Activated CD8-positive, alpha-beta memory T cell treated with anti-CD3 and anti-CD28 coated beads for 1 hour (primary cell): ENCODE results near the gene GPN1.
"Not testable (repeated sequence)": the region's sequence is repeated elsewhere in the genome, so short reads cannot be mapped to it uniquely, and the experiment has no call there.

Source experiments
- DNase-seq, 2 donors: peaks; one replicate each; pipeline ENCODE4 v3.0.0-alpha.2; 2020; ENCODE audit warnings: low read depth in 1 of 2; ENCODE audit errors: extremely low read depth in 1 of 2

The GPN1 gene

GRCh38 chr2:27626921-27627320 lies 1.9 kb upstream of the GPN1 start:
- DNase-seq: not testable (repeated sequence)

- no peak for DNase-seq
Observed at GRCh38 chr2:27627963-27628766, 685 bp upstream of the GPN1 start.

DNA sequence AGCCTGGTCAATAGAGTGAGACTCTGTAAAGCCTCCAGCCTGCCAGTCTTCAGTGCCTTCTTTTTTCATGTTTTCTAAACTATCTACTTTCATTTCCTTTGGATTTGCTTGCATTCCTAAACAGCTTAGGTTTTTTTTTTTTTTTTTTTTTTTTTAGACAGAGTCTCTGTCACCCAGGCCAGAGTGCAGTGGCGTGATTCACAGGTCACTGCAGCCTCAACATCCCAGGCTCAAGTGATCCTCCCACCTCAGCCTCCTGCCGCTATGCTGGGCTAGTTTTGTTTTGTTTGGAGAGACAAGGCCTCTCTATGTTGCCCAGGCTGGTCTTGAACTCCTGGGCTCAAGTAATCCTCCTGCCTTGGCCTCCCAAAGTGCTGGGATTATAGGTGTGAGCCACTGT lies 1.4 kb downstream of the GPN1 start:
- DNase-seq: not testable (repeated sequence)

GRCh38 chr2:27634291-27634690 lies 5.4 kb downstream of the GPN1 start:
- DNase-seq: no peak

DNA sequence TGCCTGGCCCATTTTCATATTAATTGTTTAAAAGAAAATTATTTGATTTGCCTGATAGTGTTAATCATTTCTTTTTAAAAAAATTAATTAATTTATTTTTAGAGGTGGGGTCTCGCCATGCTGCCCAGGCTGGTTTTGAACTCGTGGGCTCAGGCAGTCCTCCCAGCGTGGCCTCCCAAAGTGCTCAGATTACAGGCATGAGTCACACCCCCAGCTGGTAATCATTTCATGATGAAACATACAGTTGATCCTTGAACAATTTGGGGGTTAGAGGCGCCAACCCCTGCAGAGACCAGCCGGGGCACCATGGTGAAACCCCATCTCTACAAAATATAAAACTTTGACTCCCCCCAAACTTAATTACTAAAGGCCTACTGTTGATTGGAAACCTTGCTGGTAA lies 7.9 kb downstream of the GPN1 start:
- no peak for DNase-seq

GRCh38 chr2:27638037-27638637 lies 9.3 kb downstream of the GPN1 start:
- DNase-seq: no peak

- no peak for DNase-seq
Observed at GRCh38 chr2:27638709-27639108, 9.9 kb downstream of the GPN1 start.

DNA sequence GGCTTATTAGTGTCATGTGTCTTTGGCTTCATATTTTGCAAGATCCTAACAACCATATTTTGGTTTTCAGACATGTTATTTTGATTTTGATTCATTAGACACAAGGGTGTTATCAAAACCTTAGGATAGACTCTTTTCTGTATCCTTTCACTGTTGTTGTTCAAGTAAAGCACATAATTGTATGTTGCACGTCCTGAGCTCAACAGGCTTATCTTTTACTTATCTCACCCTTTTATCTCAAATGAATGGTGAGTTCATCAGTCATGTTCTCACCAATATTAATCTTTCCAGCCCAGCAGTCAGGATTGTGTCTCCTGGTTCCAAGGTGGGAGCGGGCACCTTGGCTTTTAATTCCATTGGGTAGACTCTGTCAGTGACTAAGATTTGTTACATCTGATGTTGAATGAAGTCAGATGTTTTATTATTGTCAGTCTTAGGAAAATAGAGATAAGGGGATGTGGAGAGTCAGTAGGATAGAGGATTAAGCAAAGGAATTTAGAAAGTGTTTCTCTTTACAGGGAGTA lies 11.9 kb downstream of the GPN1 start:
- DNase-seq: no peak

DNA sequence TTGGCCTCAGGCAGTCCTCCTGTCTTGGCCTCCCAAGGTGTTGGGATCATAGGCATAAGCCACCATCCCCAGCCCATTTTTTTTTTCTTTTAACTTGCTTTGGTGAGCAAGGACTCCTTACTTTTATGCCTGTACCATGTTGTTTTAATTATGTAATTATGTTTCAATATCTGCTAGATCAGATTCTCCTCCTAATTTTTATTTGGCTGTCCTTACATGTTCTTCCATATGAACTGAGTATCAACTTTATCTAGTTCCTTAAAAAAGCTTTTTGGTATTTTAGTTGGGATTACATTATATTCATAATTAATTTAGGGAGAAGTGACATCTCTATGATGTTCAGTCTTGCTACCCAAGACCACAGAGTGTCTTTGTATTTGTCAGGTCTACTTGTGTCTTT lies 16.3 kb downstream of the GPN1 start:
- no peak for DNase-seq

GRCh38 chr2:27647289-27647688 lies 18.4 kb downstream of the GPN1 start:
- DNase-seq: no peak

DNA sequence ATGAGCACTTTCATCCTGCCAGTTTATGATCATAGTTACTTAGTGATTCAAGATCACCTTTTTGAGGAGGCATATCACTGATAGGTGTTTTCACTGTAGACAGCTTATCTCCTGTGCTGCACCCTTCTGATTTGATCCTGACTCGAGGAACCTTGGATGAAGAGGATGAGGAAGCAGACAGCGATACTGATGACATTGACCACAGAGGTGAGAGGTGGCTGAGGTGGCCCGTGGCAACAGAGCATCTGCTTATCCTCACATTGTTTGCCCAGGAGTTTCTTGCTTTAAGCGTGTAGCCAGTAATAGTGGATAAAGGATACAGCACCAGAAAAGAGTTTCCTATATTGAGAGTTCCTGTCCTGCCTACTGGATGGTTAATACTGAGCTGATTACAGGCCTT lies 18.9 kb downstream of the GPN1 start:
- DNase-seq: no peak

DNA sequence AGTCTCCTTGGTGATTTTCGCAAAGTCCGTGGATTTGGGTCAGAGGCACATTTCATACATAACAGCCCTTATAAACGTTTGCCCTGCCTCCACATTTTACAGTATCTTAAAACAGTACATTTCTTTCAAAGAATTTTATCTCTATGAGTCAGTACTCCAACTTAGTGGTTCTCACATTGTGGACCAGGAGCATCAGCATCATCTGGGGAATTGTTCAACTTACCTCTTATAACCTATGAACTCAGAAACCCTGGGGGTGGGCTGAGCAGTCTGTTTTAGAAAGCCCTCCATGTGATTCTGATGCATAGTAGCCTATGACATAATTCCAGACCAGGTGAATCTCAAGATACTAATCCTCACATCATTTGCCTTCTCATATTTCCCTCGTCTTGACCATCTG lies 22.2 kb downstream of the GPN1 start:
- DNase-seq: no peak

- DNase-seq: no peak
Observed at GRCh38 chr2:27652341-27652740, 23.5 kb downstream of the GPN1 start.

DNA sequence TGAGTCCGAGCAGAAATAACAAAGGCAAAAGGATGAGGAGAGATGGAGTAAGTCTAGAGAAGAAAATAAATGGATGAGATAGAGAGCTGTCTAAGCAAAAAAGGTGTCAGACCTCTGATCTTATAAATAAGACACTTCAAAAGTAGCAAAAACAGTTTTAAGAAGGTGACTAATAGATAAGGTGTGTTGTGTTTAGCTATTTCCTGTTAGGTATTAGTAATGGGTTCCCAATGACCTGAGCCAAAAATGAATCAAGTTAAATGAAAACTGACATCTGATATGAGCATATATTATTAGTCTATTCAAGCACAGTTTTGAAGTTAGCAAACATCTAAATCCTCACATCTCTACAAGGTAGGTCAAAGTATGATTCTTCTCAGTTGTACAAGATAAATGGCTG lies 23.9 kb downstream of the GPN1 start:
- no peak for DNase-seq

- no peak for DNase-seq
Observed at GRCh38 chr2:27653397-27653796, 24.5 kb downstream of the GPN1 start.

DNA sequence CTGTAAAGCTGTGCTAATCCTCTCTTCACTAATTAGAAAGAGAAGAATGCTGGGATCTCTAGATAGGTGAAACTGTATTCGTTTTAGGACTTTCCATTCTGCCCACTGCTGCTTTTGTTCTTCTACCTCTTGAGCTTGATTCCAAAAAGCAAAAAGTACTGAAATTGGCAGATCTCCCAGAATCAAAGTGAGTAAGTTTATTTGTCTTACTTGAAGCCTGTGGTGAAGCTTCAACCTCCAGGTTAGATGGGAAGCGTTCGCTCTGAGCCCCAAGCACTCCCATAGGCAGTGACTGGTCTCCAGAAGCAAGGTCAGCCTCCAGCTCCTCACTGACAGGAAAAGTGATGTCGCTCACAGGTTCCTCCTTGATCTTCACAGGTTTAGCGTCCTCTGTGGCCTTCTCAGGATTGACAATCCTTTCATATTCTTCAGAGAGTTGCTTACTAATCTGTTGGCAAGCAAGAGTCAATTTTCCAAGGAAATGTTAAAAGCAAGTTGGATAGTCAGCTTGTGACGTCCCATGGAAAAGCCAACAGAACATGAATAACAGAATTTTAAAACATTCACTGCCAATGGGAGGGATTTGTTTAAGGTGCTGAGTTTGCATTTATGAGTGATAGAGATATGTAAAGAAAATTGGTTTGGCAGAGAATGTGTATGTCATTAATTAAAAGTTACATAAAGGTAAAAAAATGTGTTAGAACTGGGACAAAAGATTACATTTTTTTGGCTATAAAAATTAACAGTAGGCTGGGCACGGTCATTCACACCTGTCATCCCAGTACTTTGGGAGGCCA lies 26.5 kb downstream of the GPN1 start:
- no peak for DNase-seq

DNA sequence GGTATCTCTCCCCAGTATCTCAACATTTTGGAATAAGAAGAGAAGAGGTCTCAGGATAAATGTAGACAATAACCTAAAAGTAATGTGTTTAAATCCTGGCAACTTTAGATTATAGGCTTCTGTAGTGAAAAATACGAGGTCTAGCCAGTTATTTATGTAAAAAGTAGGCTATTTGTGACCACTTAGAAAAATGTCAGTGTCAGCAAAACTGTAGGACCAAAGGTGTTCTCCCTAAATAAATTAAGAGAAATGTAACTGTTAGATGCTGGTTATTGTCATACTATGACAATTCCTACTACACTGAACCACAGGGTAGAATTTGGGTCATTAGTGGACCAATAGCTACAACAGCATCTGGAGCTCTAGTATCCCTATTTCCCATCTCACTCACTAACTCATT lies 32.5 kb downstream of the GPN1 start:
- DNase-seq: no peak

DNA sequence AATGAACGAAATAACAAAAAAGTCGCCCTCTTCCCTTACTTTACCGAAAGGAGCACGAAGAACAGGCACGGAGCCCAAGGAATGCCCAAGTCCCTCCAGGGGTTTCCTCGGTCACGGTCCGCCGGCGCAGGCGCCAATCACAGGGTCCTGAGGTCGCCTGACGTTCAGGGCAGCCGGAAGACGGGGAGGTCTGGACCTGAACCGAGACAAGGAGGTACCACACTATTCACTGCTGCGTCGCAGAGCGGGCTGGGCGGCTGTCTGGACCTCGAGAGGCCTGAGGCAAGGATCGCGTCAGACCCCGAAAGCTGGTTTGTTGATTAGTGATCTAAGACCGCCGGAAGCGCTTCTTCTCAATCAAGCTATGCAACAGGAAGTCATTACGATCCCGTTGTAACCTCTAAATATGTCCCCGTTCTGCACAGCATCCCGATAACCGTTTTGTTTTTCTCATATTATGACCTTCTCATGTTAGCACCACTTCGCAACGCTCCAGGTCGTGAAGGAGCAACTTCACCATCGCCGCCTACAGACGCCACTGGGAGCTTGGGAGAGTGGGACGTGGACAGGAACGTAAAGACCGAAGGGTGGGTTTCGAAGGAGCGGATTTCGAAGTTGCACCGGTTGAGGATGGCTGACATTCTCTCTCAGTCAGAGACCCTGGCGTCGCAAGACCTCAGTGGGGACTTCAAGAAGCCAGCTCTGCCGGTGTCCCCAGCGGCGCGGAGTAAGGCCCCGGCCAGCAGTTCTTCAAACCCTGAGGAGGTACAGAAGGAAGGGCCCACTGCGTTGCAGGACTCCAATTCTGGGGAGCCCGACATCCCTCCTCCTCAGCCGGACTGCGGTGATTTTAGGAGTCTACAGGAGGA lies 34.7 kb downstream of the GPN1 start, which contains the start of the genes SLC4A1AP and SUPT7L:
Gene SLC4A1AP (plus strand): TSS at position 605 of the 869 bp plus-strand sequence. CDS start 26 bp downstream, at position 631.
Gene SUPT7L (minus strand): TSS at position 330 of the 869 bp plus-strand sequence. CDS start 1,422 bp downstream, outside the sequence.
- DNase-seq: peak; percentile 41 to 55

- no peak for DNase-seq
Observed at GRCh38 chr2:27664154-27664574, 35.3 kb downstream of the GPN1 start.

GRCh38 chr2:27664622-27665363 lies 35.9 kb downstream of the GPN1 start:
- DNase-seq: no peak
